ENCODE measurements around the gene DDAH1.

Gene DDAH1

GRCh38 chr1:85283475-85284199 is 181.3 kb downstream of the DDAH1 start:
- H3K4me3 ChIP-seq (ENCODE audit: low read depth, low read length) = no peak overlapping the region
- DNase-seq (ENCODE audit: low read depth) = no peak
- no peak for TF ChIP-seq CTCF (IDR thresholded peaks at IDR 0.05; ENCODE audit: low read depth, low read length, missing control alignments)

- no peak for DNase-seq (ENCODE audit: low read depth)
- TF ChIP-seq CTCF (IDR thresholded peaks at IDR 0.05; ENCODE audit: low read depth, low read length, missing control alignments) = peak; percentile 25
Measured at GRCh38 chr1:85282424-85282823, 182.5 kb downstream of the DDAH1 start.

GRCh38 chr1:85280636-85281035 is 184.3 kb downstream of the DDAH1 start:
- TF ChIP-seq CTCF (IDR thresholded peaks at IDR 0.05; ENCODE audit: low read depth, low read length, missing control alignments) = no peak
- no peak overlapping the region for H3K4me3 ChIP-seq (ENCODE audit: low read depth, low read length)
- no peak for DNase-seq (ENCODE audit: low read depth)

More at GRCh38 chr1:85282424-85282823, 182.5 kb downstream of the DDAH1 start:
- no peak overlapping the region for H3K4me3 ChIP-seq (ENCODE audit: low read depth, low read length)

- no peak for TF ChIP-seq CTCF (IDR thresholded peaks at IDR 0.05; ENCODE audit: low read depth, low read length, missing control alignments)
- no peak for DNase-seq (ENCODE audit: low read depth)
- no peak overlapping the region for H3K4me3 ChIP-seq (ENCODE audit: low read depth, low read length)
Measured at GRCh38 chr1:85279458-85280080, 185.4 kb downstream of the DDAH1 start.

GRCh38 chr1:85278853-85279314 is 186.1 kb downstream of the DDAH1 start:
- no peak for TF ChIP-seq CTCF (IDR thresholded peaks at IDR 0.05; ENCODE audit: low read depth, low read length, missing control alignments)
- DNase-seq (ENCODE audit: low read depth) = peak; percentile 45
- H3K4me3 ChIP-seq (ENCODE audit: low read depth, low read length) = no peak overlapping the region

GRCh38 chr1:85277802-85278201 is 187.2 kb downstream of the DDAH1 start:
- no peak for TF ChIP-seq CTCF (IDR thresholded peaks at IDR 0.05; ENCODE audit: low read depth, low read length, missing control alignments)
- no peak overlapping the region for H3K4me3 ChIP-seq (ENCODE audit: low read depth, low read length)
- no peak for DNase-seq (ENCODE audit: low read depth)
